GM12878 (cell line): ENCODE results near the gene H2BK1. TPM values are rescaled to one million over a fixed set of nuclear protein-coding genes. Genes with fewer than 3 reads are reported as not detected.

ENCODE experiments used
- CBX3 ChIP-seq: fragments of 200-600 bp; sonication (generic); IDR thresholded peaks from 2 replicates; pipeline ENCODE4 v1.6.1; 2016; ENCODE audit warnings: low read depth, borderline replicate concordance
- GATAD2B ChIP-seq: fragments of 450-650 bp; conservative IDR thresholded peaks from 2 replicates; pipeline ENCODE4 v1.6.1; 2017; ENCODE audit warnings: low read depth, mild to moderate bottlenecking, moderate library complexity
- KAT2A ChIP-seq: conservative IDR thresholded peaks from 2 replicates; pipeline ENCODE4 v1.6.1; 2011; ENCODE audit warnings: low read depth, low read length; ENCODE audit not compliant: control insufficient read depth
- LARP7 ChIP-seq: fragments of 450-650 bp; IDR thresholded peaks from 2 replicates; pipeline ENCODE4 v1.6.1; 2017; ENCODE audit warnings: mild to moderate bottlenecking
- MEF2B ChIP-seq: fragments of 450-650 bp; IDR thresholded peaks from 2 replicates; pipeline ENCODE4 v1.6.1; 2018; ENCODE audit warnings: mild to moderate bottlenecking, moderate library complexity; ENCODE audit not compliant: partially characterized antibody, poor library complexity, severe bottlenecking
- NFIC ChIP-seq: IDR thresholded peaks from 2 replicates; pipeline ENCODE4 v1.6.1; 2012; ENCODE audit warnings: low read depth, mild to moderate bottlenecking, inconsistent platforms, low read length, moderate library complexity
- POLR2A ChIP-seq: IDR thresholded peaks from 2 replicates; pipeline ENCODE4 v1.6.1; 2011; ENCODE audit warnings: low read depth, mild to moderate bottlenecking, low read length
- RBBP5 ChIP-seq: fragments of 200-600 bp; sonication (generic); conservative IDR thresholded peaks from 2 replicates; pipeline ENCODE4 v1.6.1; 2016
- RUNX3 ChIP-seq: IDR thresholded peaks from 2 replicates; pipeline ENCODE4 v1.6.1; 2012; ENCODE audit warnings: low read length, inconsistent platforms
- SIN3A ChIP-seq: IDR thresholded peaks from 2 replicates; pipeline ENCODE4 v1.6.1; 2012; ENCODE audit warnings: low read depth, low read length, improper control_type of control experiment
- SIX5 ChIP-seq: IDR thresholded peaks from 2 replicates; pipeline ENCODE4 v1.6.1; 2011; ENCODE audit warnings: mild to moderate bottlenecking, low read depth, low read length, moderate library complexity; ENCODE audit not compliant: severe bottlenecking
- SUPT20H ChIP-seq: IDR thresholded peaks from 2 replicates; pipeline ENCODE4 v1.6.1; 2011; ENCODE audit warnings: low read depth, mild to moderate bottlenecking, low read length, moderate library complexity, borderline replicate concordance; ENCODE audit not compliant: control insufficient read depth
- TCF12 ChIP-seq: IDR thresholded peaks from 2 replicates; pipeline ENCODE4 v1.6.1; 2011; ENCODE audit warnings: low read depth, mild to moderate bottlenecking, low read length
- TCF3 ChIP-seq: IDR thresholded peaks from 2 replicates; pipeline ENCODE4 v1.6.1; 2012; ENCODE audit warnings: low read depth, mild to moderate bottlenecking, low read length, borderline replicate concordance; ENCODE audit not compliant: insufficient read depth
- TCF7 ChIP-seq: IDR thresholded peaks from 2 replicates; pipeline ENCODE4 v1.6.1; 2014; ENCODE audit warnings: antibody characterized with exemption, borderline replicate concordance
- ZBED1 ChIP-seq: IDR thresholded peaks from 2 replicates; pipeline ENCODE4 v1.6.1; 2016; ENCODE audit warnings: borderline replicate concordance
- polyA plus RNA-seq, 11 experiments: library from polyadenylated mRNA; depleted of rRNA in 4 of 11; unstranded in 6 of 11; stranded (reverse) in 5 of 11; fragments of >200 nt; fragmentation: Nextera tagmentation in 4 of 11; fragmentation: Illumina TruSeq in 1 of 11; extraction: Ambion mirVana in 4 of 11; extraction: Trizol in 1 of 11; gene quantifications; 1 replicate in 1 of 11; 2 replicates in 10 of 11; pipeline versions ENCODE4 v1.2.1 to v1.2.3, GENCODE V29; 2011 to 2016; ENCODE audit warnings: inconsistent platforms in 2 of 11, missing spikeins in 2 of 11, low read depth in 1 of 11
- total RNA-seq, 4 experiments: library from RNA; depleted of rRNA in 3 of 4; stranded (reverse); fragments of >200 nt in 3 of 4; fragmentation: Illumina TruSeq in 1 of 4; extraction: Trizol in 1 of 4; gene quantifications; 2 replicates each; pipeline versions ENCODE4 v1.2.1 to v1.2.3, GENCODE V29; 2013 to 2021
- TF ChIP-seq, protein P1 (sequence below): IDR thresholded peaks from 2 replicates; pipeline ENCODE4 v1.6.1; 2012; ENCODE audit warnings: low read depth, low read length, improper control_type of control experiment
- TF ChIP-seq, protein P2 (sequence below): IDR thresholded peaks from 2 replicates; pipeline ENCODE4 v1.6.1; 2011; ENCODE audit warnings: low read depth, mild to moderate bottlenecking, low read length, moderate library complexity, borderline replicate concordance; ENCODE audit errors: extremely low read depth
- TF ChIP-seq, protein P3 (sequence below): IDR thresholded peaks from 2 replicates; pipeline ENCODE4 v1.6.1; 2011; ENCODE audit warnings: low read depth, low read length, improper control_type of control experiment, borderline replicate concordance
- TF ChIP-seq, protein P4 (sequence below): fragments of 450-650 bp; formaldehyde crosslinking; IDR thresholded peaks from 2 replicates; pipeline ENCODE4 v1.4.0; 2020; ENCODE audit warnings: mild to moderate bottlenecking, moderate library complexity
- TF ChIP-seq, protein P5 (sequence below): fragments of 450-650 bp; IDR thresholded peaks from 2 replicates; pipeline ENCODE4 v1.6.1; 2017; ENCODE audit warnings: mild to moderate bottlenecking

Gene H2BK1
- total and polyA plus RNA-seq, 10 of the 15 experiments (the other 5 are each of a cell fraction or from before 2014, with no cell fraction given): 0.54 TPM; not detected in 9

DNA sequence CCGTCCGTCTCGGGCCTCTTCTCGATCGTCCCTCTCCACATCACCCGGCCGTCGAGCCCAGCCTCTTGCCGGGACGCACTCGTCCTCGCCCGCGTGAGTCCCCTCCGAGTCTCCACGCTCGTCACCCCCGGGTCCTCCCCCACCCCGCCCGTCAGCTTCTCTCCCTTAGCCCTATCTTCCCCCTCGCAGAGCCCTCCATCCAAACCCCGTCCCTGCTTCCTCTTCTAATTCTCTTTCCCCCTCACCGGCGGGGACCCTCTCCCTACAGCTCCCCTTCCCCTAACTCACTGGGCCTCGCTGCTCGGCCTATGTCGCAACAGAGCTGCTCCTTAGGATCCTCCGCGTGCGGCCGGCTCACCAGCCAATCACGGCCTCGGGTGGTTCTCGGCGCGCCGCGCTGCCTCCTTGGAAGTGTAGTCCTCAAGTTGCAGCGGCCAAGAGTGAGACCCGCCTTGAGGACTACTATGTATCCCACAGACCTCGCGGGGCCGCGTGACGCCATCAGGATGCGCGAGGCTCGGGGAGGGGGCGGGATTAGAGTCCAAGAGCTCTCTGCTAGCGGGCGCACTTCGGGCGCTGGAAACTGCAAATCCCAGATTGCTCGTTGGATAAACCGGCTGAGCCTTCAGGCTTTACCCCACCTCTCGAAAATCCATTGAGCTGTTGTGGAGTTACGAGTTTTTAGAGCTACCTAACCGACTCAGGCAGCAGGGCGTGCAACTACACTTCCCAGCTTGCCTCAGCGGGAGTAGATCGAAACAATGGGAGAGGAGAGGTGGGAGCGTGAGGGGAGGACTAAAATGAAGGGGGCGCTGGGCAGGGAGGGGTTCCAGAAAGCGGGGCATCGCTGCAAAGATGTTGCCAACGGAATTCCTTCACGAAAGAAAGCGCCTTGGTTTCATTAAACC lies 16.8 kb upstream of the H2BK1 start, which contains the start of gene ABCF2 (continued):
- TF ChIP-seq CBX3 (no peak), KAT2A (no peak), SUPT20H (no peak), TCF3 (no peak), RBBP5 (no peak), TCF12 (no peak), TCF7 (no peak), NFIC (no peak), SIX5 (peak; percentile 91), GATAD2B (no peak), LARP7 (no peak), MEF2B (no peak), SIN3A (peak; percentile 93), POLR2A (peak; percentile 82), RUNX3 (peak; percentile 53; the same call in 1 of the 2 replicates), ZBED1 (no peak; the same call in 1 of the 2 replicates)
- TF ChIP-seq, protein P1, sequence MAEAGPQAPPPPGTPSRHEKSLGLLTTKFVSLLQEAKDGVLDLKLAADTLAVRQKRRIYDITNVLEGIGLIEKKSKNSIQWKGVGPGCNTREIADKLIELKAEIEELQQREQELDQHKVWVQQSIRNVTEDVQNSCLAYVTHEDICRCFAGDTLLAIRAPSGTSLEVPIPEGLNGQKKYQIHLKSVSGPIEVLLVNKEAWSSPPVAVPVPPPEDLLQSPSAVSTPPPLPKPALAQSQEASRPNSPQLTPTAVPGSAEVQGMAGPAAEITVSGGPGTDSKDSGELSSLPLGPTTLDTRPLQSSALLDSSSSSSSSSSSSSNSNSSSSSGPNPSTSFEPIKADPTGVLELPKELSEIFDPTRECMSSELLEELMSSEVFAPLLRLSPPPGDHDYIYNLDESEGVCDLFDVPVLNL: peak; percentile 20; the same call in 1 of the 2 replicates
- TF ChIP-seq, protein P2, sequence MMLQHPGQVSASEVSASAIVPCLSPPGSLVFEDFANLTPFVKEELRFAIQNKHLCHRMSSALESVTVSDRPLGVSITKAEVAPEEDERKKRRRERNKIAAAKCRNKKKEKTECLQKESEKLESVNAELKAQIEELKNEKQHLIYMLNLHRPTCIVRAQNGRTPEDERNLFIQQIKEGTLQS: peak; percentile 90
- TF ChIP-seq, protein P3, sequence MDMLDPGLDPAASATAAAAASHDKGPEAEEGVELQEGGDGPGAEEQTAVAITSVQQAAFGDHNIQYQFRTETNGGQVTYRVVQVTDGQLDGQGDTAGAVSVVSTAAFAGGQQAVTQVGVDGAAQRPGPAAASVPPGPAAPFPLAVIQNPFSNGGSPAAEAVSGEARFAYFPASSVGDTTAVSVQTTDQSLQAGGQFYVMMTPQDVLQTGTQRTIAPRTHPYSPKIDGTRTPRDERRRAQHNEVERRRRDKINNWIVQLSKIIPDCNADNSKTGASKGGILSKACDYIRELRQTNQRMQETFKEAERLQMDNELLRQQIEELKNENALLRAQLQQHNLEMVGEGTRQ: no peak; the same call in 1 of the 2 replicates
- TF ChIP-seq, protein P4, sequence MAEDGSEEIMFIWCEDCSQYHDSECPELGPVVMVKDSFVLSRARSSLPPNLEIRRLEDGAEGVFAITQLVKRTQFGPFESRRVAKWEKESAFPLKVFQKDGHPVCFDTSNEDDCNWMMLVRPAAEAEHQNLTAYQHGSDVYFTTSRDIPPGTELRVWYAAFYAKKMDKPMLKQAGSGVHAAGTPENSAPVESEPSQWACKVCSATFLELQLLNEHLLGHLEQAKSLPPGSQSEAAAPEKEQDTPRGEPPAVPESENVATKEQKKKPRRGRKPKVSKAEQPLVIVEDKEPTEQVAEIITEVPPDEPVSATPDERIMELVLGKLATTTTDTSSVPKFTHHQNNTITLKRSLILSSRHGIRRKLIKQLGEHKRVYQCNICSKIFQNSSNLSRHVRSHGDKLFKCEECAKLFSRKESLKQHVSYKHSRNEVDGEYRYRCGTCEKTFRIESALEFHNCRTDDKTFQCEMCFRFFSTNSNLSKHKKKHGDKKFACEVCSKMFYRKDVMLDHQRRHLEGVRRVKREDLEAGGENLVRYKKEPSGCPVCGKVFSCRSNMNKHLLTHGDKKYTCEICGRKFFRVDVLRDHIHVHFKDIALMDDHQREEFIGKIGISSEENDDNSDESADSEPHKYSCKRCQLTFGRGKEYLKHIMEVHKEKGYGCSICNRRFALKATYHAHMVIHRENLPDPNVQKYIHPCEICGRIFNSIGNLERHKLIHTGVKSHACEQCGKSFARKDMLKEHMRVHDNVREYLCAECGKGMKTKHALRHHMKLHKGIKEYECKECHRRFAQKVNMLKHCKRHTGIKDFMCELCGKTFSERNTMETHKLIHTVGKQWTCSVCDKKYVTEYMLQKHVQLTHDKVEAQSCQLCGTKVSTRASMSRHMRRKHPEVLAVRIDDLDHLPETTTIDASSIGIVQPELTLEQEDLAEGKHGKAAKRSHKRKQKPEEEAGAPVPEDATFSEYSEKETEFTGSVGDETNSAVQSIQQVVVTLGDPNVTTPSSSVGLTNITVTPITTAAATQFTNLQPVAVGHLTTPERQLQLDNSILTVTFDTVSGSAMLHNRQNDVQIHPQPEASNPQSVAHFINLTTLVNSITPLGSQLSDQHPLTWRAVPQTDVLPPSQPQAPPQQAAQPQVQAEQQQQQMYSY (CRISPR knock-in tag): no peak
- TF ChIP-seq, protein P5, sequence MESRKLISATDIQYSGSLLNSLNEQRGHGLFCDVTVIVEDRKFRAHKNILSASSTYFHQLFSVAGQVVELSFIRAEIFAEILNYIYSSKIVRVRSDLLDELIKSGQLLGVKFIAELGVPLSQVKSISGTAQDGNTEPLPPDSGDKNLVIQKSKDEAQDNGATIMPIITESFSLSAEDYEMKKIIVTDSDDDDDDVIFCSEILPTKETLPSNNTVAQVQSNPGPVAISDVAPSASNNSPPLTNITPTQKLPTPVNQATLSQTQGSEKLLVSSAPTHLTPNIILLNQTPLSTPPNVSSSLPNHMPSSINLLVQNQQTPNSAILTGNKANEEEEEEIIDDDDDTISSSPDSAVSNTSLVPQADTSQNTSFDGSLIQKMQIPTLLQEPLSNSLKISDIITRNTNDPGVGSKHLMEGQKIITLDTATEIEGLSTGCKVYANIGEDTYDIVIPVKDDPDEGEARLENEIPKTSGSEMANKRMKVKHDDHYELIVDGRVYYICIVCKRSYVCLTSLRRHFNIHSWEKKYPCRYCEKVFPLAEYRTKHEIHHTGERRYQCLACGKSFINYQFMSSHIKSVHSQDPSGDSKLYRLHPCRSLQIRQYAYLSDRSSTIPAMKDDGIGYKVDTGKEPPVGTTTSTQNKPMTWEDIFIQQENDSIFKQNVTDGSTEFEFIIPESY: no peak
